Activated B cell treated with CpG ODN at 0.5 μM for 24 hours (primary cell): Measurements from ENCODE around the gene OR52I1. TPM values are rescaled to one million over a fixed set of nuclear protein-coding genes. Genes with fewer than 3 reads are reported as not detected.

Source experiments
- ATAC-seq: fragments of 200-7000 bp; cut with Tn5 transposase; one replicate; pipeline ENCODE4 v1.10.0; 2021; ENCODE audit warnings: low read depth, mild to moderate bottlenecking, moderate library complexity
- CTCF ChIA-PET: fragments of 350-600 bp; sonication (Branson Sonifier 250); formaldehyde crosslinking; loops from one replicate; lab custom pipeline; 2021; ENCODE audit warnings: antibody characterized with exemption; lab: Charles Lee
- POLR2A ChIA-PET: fragments of 350-600 bp; sonication (Branson Sonifier 250); formaldehyde crosslinking; loops from one replicate; lab custom pipeline; 2021; ENCODE audit warnings: antibody characterized with exemption; lab: Charles Lee
- DNase-seq: peaks from one replicate; pipeline ENCODE4 v3.0.0; 2022
- H3K27ac Mint-ChIP-seq: one replicate; pipeline ENCODE4 v1.8.0; 2020; ENCODE audit warnings: mixed read lengths
- H3K27me3 Mint-ChIP-seq: one replicate; pipeline ENCODE4 v1.8.0; 2021; ENCODE audit warnings: mixed read lengths
- H3K36me3 Mint-ChIP-seq: one replicate; pipeline ENCODE4 v1.8.0; 2021; ENCODE audit warnings: low read depth, mixed read lengths
- H3K4me1 Mint-ChIP-seq: one replicate; pipeline ENCODE4 v1.8.0; 2021; ENCODE audit warnings: mixed read lengths
- H3K4me3 Mint-ChIP-seq: one replicate; pipeline ENCODE4 v1.8.0; 2020; ENCODE audit warnings: mild to moderate bottlenecking, mixed read lengths
- H3K9me3 Mint-ChIP-seq: one replicate; pipeline ENCODE4 v1.8.0; 2020; ENCODE audit warnings: mixed read lengths
- intact Hi-C: fragments of 100-400 bp; cut with micrococcal nuclease; formaldehyde crosslinking; loops from one replicate; pipeline ENCODE4 v1.15.1; 2024
- total RNA-seq: library from RNA; stranded (reverse); gene quantifications from 2 replicates; pipeline ENCODE4 v1.2.3, GENCODE V29; 2022
- TF ChIP-seq, protein P1 (sequence below): fragments of 200-600 bp; IDR thresholded peaks from one replicate; pipeline ENCODE4 v1.8.0; 2022; ENCODE audit warnings: antibody characterized with exemption, mild to moderate bottlenecking

The OR52I1 gene
- total RNA-seq, 1 donor from 2014 or later, result not detected

DNA sequence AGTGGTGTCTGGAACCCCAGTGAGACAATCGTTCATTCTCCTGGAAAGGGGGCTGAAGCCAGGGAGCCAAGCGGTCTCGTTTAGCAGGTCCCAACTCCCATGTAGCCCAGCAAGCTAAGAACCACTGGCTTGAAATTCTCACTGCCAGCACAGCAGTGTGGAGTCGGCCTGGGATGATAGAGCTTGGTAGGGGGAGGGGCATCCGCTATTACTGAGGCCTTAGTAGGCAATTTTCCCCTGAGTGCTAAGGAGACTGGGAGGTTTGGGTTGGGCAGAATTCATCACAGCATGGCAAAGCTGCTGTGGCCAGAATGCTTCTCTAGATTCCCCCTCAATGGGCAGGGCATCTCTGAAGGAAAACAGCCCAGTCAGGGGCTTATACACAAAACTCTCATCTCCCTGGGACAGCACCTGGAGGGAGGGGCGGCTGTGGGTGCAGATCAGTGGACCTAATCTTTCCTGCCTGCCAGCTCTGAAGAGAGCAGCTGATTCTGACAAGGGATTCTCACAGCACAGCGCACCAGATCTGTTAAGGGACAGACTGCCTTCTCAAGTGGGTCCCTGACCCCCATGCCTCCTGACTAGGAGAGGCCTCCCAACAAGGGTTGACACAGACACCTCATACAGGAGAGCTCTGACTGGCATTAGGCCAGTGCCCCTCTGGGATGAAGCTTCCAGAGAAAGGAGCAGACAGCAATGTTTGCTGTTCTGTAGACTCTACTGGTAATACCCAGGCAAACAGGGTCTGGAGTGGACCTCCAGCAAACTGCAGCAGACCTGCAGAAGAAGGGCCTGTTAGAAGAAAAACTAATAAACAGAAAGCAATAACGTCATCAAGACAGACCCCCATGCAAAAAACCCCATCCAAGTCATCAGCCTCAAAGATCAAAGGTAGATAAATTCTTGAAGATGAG lies 34.1 kb upstream of the OR52I1 start:
- Mint-ChIP-seq H3K4me3 (no peak overlapping the region), H3K27ac (no peak overlapping the region), H3K9me3 (peaks cover 8% of the 10 kb centered on the region), H3K36me3 (no peaks in the 10 kb centered on the region), H3K4me1 (no peaks in the 10 kb centered on the region), H3K27me3 (peaks cover 21% of the 10 kb centered on the region)
- ATAC-seq (no peak), DNase-seq (no peak)
- ChIA-PET POLR2A (no interaction called here), CTCF (no interaction called here)
- TF ChIP-seq, protein P1, sequence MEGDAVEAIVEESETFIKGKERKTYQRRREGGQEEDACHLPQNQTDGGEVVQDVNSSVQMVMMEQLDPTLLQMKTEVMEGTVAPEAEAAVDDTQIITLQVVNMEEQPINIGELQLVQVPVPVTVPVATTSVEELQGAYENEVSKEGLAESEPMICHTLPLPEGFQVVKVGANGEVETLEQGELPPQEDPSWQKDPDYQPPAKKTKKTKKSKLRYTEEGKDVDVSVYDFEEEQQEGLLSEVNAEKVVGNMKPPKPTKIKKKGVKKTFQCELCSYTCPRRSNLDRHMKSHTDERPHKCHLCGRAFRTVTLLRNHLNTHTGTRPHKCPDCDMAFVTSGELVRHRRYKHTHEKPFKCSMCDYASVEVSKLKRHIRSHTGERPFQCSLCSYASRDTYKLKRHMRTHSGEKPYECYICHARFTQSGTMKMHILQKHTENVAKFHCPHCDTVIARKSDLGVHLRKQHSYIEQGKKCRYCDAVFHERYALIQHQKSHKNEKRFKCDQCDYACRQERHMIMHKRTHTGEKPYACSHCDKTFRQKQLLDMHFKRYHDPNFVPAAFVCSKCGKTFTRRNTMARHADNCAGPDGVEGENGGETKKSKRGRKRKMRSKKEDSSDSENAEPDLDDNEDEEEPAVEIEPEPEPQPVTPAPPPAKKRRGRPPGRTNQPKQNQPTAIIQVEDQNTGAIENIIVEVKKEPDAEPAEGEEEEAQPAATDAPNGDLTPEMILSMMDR, result no peak
- intact Hi-C loops, result no loop called here

DNA sequence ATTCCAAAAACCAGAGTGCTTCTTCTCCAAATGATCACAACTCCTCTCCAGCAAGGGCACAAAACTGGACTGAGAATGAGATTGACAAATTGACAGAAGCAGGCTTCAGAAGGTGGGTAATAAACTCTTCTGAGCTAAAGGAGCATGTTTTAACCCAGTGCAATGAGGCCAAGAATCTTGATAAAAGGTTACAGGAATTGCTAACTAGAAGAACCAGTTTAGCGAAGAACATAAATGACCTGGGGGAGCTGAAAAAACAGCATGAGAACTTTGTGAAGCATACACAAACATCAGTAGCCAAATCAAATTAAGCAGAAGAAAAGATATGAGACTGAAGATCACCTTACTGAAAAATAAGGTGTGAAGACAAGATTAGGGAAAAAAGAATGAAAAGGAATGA lies 33.4 kb upstream of the OR52I1 start:
- H3K27me3 Mint-ChIP-seq, result peaks cover 22% of the 10 kb centered on the region
- CTCF ChIA-PET, result no interaction called here
- H3K36me3 Mint-ChIP-seq, result no peaks in the 10 kb centered on the region
- intact Hi-C loops, result no loop called here
- H3K4me1 Mint-ChIP-seq, result no peaks in the 10 kb centered on the region
- no peak for DNase-seq
- POLR2A ChIA-PET, result no interaction called here
- peaks cover 8% of the 10 kb centered on the region for H3K9me3 Mint-ChIP-seq
- no peak overlapping the region for H3K27ac Mint-ChIP-seq
- TF ChIP-seq, protein P1, result no peak
- ATAC-seq, result no peak
- no peak overlapping the region for H3K4me3 Mint-ChIP-seq

DNA sequence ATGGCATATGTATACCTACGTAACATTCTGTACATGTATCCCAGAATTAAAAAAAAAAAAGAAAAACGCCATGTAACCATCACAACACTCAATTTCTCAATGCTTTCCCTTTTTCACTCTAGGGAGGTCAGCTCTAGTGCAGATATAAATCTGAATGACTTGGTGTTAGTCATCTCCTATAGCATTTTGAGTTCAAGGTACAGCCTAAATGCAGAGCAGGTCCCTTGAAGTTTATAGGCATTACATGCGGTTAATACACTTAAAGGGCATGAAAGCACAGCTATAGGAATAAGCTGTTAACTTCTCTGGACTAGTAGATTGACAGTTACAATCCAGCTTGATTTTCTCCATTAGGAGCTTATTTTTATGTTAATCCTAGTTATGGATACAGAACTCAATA lies 28.5 kb upstream of the OR52I1 start:
- intact Hi-C loops, result no loop called here
- ATAC-seq (no peak), DNase-seq (no peak)
- Mint-ChIP-seq H3K9me3 (peaks cover 8% of the 10 kb centered on the region), H3K4me1 (no peaks in the 10 kb centered on the region), H3K4me3 (no peak overlapping the region), H3K27ac (no peak overlapping the region), H3K27me3 (peaks cover 16% of the 10 kb centered on the region), H3K36me3 (no peaks in the 10 kb centered on the region)
- ChIA-PET CTCF (no interaction called here), POLR2A (no interaction called here)
- TF ChIP-seq, protein P1, result no peak

DNA sequence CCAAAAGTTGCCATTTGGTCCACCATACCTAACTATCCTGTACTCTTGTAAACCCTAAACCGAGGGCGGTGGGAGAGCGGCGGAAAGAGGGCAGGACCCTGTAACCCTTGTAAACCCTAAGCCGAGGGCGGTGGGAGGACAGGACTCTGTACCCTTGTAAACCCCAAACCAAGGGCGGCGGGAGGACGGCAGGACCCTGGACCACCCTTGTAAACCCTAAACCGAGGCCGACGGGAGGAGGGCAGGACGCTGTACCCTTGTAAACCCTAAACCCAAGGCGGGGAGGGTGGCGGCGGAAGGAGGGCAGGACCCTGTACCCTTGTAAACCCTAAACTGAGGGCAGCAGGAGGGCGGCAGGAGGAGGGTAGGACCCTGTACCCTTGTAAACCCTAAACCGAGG lies 24.8 kb upstream of the OR52I1 start:
- TF ChIP-seq, protein P1, result no peak
- no peak overlapping the region for H3K4me3 Mint-ChIP-seq
- ChIA-PET CTCF (no interaction called here), POLR2A (no interaction called here)
- no peak overlapping the region for H3K27ac Mint-ChIP-seq
- intact Hi-C loops, result no loop called here
- no peaks in the 10 kb centered on the region for H3K36me3 Mint-ChIP-seq
- H3K27me3 Mint-ChIP-seq, result peaks cover 8% of the 10 kb centered on the region
- no peaks in the 10 kb centered on the region for H3K4me1 Mint-ChIP-seq
- no peak for DNase-seq
- ATAC-seq, result no peak
- peaks cover 5% of the 10 kb centered on the region for H3K9me3 Mint-ChIP-seq

DNA sequence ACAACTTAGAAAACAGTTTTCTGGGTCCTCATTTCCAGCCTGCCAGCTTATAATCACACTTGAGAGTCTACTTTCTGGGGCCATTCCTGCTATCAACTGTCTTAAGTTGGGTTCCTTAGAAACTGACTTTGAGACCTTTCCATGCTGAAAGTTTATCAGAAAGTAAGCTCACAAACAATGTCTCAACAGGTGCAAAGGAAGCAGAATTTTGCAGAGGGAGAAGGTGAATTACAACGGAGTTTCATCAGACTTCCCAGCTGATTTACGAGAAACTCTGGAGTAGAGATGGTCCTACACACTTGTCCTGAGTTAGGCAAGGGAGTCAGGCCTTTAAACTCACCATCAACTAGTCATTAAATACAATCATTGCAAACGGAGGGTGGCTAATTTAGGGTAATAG lies 17.0 kb upstream of the OR52I1 start:
- peaks cover 10% of the 10 kb centered on the region for H3K27me3 Mint-ChIP-seq
- H3K4me1 Mint-ChIP-seq, result no peaks in the 10 kb centered on the region
- no peak for DNase-seq
- no peak overlapping the region for H3K27ac Mint-ChIP-seq
- no peak for ATAC-seq
- no peaks in the 10 kb centered on the region for H3K9me3 Mint-ChIP-seq
- H3K36me3 Mint-ChIP-seq, result no peaks in the 10 kb centered on the region
- ChIA-PET POLR2A (no interaction called here), CTCF (no interaction called here)
- H3K4me3 Mint-ChIP-seq, result no peak overlapping the region
- TF ChIP-seq, protein P1, result no peak
- intact Hi-C loops, result no loop called here
